ENCODE measurements around the gene NFX1.
"Not testable (repeated sequence)": the region's sequence is repeated elsewhere in the genome, so short reads cannot be mapped to it uniquely, and the experiment has no call there.

Gene NFX1

DNA sequence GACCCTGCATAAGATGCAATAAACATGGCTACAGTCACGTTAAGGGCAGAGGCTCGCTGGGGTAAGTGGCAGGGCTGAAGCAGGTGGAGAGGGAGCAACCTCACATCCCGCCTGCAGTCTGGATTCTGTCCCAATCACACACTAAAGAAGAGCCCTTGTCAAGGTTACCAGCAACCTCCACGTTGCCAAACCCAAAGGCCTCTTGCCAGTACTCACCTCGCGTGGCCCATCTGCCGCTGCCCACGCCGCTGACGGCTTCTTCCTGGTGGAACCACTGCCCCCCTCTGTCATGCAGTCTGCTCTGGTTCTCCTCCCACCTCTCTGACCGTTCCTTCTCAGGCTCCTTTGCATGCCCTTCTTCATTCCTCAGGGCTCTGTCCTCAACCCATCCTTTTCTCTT lies 103.3 kb downstream of the NFX1 start:
- no peak for DNase-seq

DNA sequence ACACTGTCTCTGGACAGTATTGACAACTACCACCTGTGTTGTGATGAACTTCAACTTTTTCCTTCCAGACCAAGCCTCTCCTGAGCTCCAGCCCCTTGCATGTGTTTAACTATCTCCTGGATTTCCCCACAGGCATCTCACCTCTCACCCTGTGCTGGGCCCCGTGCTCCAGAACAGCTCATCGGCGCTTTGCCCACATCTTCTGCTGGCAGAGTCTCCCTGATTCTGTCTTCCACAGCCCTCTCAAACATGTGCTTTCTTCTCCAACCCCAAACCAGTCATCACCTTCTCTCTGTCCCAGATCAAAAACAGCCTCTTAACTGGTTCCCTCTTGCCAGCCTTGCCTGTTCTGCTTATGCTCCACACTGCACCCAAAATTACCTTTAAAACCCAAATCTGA lies 103.7 kb downstream of the NFX1 start:
- DNase-seq = not testable (repeated sequence)

DNA sequence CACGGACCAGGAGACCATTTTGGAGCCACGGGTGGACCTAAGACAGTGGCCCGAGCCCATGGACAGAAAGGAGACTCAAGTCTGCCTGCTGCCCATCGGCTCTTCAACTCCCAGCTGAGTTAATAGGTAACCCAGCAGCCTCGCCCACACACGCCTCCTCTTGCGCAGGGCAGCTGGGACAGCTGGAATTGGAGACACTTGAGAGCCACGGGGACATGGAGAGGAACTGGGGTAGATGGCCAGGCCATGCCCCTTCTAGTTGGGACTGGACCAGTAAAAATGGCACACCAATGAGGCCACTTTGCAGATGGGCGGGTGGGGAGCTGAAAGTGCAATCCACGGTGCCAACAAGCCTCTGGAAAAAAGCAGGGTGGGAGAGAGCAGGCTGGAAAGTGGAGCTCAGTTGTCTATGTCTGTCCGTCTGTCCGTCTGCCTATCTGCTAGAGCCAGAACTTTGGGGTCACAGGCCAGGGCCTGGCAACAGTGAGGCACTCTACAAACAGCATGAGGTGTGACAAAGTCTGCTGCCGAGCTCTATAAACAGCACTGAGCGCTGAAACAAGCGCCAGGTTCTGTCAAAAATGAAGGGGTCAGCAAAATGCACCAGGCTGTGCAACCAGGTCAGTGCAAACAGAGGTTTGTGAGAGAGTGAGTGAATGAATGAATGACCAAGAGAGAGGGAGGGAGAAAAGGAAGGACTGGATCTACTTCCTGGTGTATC lies 105.0 kb downstream of the NFX1 start:
- not testable (repeated sequence) for DNase-seq

DNA sequence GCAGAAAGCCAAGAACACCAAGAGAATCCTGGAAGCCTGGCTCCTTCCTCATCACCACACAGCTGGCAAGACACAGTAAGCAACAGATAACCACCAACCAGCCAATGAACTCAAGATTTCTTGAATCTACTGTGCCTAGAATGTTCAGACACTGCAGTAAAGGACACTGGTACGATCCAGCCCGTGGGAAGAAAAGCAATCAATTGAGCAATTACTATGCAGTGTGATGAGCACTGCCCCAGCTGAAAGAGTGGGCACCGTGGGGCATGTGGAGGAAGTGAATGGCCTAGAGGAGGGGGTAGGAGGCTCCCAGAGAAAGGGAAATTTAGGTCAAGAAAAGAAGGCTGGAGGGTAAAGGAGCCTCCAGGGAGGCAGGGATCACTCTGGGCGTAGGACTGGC lies 107.5 kb downstream of the NFX1 start:
- DNase-seq = not testable (repeated sequence)

GRCh38 chr9:33399047-33399446 lies 108.7 kb downstream of the NFX1 start:
- DNase-seq = not testable (repeated sequence)

- DNase-seq = not testable (repeated sequence)
These were observed 111.5 kb downstream of the NFX1 start for GRCh38 chr9:33401809-33402208.

DNA sequence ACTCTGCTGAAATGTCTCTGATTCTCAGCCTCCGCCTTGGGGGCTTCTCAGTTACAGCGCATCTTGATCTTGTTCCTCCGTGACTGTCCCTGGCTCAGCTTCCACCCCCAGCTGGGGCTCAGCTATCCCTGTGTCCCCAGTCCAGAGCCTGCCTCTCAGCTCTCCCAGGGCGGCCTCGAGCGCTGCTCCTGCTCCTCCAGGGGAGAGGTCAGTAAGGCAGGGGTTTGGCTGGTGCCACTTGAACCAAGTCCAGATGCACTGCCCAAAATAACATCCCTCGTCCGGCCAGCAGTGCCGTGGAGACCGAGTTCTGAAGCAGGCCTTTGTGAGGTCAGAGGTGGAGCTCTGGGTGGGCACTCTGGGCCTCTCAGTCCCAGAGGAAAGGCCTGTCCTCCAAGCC lies 112.1 kb downstream of the NFX1 start, which contains the start of gene AQP7:
Gene AQP7, minus strand, starts transcription at position 198 of the 400 bp plus-strand sequence. CDS start 1,306 bp downstream, outside the sequence.
- DNase-seq = not testable (repeated sequence)

GRCh38 chr9:33403941-33404787 lies 113.8 kb downstream of the NFX1 start:
- DNase-seq = no peak

GRCh38 chr9:33404788-33405362 lies 114.6 kb downstream of the NFX1 start:
- no peak for DNase-seq

DNA sequence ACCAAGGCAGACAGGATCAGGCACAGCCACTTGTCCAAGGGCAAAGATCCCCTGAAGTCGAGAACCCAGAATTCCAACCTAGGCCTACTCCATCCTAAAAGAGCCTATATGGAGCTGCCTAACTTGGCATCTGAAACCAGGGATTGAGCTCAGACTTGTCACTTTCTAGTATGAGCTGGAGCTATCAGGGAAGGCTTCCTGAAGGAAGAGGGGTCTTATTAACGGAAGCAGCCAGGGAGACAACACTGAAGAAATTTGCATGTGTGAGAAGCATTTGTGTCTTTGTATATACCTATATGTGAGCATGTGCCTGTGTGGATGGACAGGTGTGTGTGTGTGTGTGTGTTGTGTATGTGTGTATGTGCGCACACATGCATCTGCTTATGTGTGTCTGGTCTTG lies 116.7 kb downstream of the NFX1 start:
- DNase-seq = no peak

- DNase-seq = no peak
These were observed 117.8 kb downstream of the NFX1 start for GRCh38 chr9:33408087-33408486.

DNA sequence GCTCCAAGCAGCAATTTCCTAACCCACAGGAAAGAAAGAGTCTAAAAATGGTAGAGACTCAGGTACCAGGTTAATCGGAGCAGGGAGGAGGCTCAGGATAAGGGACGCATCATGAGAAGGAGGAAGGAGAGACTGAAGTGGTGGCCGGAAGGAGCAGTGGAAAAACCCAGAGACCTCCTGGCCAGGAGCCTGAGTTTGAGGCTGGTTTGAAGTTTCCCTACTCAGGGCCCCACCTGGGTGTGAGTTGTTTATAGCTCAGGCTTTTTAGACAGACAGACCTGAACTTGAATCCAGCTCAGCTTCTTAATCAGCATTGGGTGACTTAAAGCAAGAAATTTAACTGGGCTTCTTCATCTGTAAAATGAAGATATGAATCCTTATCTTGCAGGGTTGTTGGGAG lies 124.0 kb downstream of the NFX1 start:
- no peak for DNase-seq

DNA sequence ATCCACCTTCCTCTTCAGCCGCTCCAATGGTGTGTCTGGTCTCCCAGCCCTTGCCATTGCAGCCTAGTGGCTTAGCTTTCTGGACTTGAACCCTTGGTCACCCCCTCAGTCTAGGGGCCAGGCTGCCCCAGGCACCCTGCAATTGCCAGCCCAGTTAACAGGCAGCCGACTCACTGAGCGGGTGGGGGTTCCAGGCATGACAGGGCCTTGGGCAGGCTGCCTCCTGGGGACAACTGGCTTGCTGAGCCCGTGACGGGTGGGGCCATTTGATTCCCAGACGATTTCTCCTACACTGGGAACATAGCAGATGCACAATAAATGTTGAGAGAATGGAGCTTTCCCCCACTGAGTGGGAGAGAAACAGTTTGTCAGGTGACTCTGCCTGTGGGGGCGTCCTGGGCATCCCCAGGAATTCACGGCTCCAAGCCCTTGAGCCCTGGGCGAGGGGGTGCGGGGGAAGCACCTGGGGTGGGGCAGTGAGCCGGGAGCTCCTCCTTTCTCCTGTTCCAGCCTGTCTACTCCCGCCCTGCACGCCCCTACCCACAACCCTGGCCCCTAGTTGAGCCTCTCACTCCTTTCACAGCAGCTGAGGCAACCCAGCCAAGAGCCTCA lies 124.7 kb downstream of the NFX1 start:
- no peak for DNase-seq

- DNase-seq = peak; percentile 89
These were observed 125.3 kb downstream of the NFX1 start for GRCh38 chr9:33415501-33416038.

DNA sequence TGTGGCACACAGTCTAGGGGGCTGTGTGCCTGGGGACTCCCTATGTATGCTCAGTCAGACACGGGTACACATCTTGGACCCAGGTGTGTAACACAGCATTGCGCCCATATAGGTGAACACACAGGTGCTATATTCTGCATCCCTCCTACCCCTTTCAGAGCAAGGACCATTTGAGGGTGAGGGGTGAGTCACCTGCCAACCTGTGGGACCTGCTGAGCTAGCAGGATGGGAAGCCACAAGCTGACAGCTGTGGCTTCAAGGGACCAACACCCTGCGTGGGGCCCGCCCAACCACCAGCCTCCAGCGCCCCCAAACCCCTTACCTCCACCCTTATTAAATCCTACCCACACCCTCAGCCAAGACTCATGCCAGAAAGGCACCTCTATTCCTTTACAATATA lies 126.7 kb downstream of the NFX1 start:
- DNase-seq = peak; percentile 37

DNA sequence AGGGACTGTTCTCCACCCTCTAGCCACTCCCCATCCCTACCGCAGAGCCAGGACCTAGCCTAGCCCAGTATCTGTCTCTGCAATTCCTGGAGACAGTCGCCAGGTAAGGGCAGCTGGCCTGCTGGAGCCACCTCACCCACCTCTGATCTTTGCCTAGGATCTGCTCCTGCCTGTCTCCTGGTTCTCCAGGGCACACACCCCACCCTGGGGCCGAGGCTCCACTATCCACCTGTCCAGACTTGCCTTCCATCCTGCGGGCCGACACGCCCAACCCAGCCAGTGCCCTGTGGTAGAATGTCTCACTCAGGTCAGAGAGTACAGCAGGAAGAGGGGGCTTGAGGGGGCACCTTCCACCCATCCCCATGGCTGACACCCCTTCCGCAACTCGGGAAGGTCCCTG lies 127.8 kb downstream of the NFX1 start:
- DNase-seq = no peak

GRCh38 chr9:33419708-33420303 lies 129.5 kb downstream of the NFX1 start:
- DNase-seq = no peak

Measured in activated naive CD4-positive, alpha-beta T cell treated with Interleukin-2 at 50 U/mL for 16 hours (primary cell).